Measurements from ENCODE around the gene NKX3-2. TPM values are rescaled to one million over a fixed set of nuclear protein-coding genes. Genes with fewer than 3 reads are reported as not detected.
A peak's percentile ranks its signal among the peaks of the same experiment; 100 is the strongest.

NKX3-2 gene
- total and polyA plus RNA-seq, 8 donors: 0.06 to 4.6 (median 0.24) TPM; not detected in 2

DNA sequence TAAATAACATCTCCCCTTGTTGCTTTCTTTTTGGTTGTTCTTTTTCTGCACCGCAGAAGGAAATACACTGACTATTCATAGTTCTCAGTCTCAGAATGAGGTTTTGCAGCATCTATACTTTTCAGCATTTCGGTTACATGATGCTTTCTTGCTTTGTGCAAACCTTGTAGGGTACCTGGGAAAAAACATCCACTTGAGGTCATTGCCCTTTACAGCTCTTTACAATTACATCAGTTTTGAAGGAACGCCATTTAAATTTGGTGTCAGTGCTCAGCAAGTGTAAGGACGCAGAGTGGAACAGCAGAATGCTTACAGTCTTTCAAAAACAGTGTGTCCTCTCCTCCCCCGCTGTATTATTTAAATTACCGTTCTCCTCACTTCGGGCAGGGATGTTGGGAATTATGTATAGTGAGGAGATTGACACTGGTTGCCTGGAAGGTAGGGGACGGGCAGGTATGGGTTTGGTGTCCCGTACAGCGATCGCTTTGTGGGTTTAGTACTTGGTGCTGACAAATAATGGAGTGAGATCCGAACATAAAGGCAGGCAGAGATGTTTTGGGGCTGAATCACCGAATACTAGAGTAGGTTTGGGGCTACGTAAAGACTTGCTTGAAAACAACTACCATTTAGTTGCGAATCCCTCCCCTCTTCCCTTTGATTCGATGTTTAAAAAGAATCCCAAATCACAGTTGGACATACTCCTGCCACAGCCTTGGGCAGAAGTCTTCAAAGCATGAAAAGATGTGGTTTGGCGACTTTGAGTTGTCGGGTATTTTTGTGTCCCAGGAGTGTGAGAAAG is 2.0 kb upstream of the NKX3-2 start:
- Histone ChIP-seq H3K4me1 (peaks cover 42 to 71% (median 59%) of the 10 kb centered on the region in 4 donors), H3K4me3 (peak overlapping the region in 2 of 4 donors; percentile 41 to 49), H3K27ac (no peak overlapping the region), H3K27me3 (peaks cover 38 to 100% (median 95%) of the 10 kb centered on the region in 3 donors), H3K36me3 (no peaks in the 10 kb centered on the region), H3K9me3 (peaks cover 0 to 29% (median 1%) of the 10 kb centered on the region in 4 donors)
- no peak for TF ChIP-seq POLR2AphosphoS5 (IDR thresholded peaks at IDR 0.05)
- no peak for TF ChIP-seq EP300 (IDR thresholded peaks at IDR 0.05)
- no peak for TF ChIP-seq POLR2A (IDR thresholded peaks at IDR 0.05)
- no peak for DNase-seq
- 8 to 30% (median 20%) methylated on average over 18 of the region's 18 CpGs for WGBS, 5 donors
- intact Hi-C loops (cut with DNase I; ENCODE audit: low total_unique reads): loop anchor here (10.0 kb wide), 1 partner anchor 812 kb away; no protein-coding TSS in a partner anchor

DNA sequence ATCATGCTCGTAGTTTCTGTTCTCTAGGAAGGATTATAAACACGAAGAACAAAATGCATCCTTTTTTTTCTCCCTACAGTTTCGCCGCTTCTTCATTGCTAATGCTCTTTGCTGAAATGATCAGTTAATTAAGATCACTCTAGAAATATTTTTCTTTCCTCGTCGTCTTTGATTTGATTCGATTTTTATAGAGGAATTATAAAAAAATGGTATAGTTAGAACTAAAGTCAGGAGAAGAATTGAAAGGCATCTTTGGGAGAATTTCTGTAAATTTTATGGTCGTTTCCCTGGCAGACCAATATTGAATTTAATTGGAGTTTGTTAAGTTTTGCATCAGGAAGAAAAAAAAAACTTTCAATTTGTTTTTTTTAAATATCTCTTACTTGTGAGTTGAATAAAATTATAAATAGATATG is 1.1 kb upstream of the NKX3-2 start:
- H3K27ac ChIP-seq: no peak overlapping the region
- H3K4me1 ChIP-seq: peaks cover 42 to 80% (median 63%) of the 10 kb centered on the region in 4 donors

DNA sequence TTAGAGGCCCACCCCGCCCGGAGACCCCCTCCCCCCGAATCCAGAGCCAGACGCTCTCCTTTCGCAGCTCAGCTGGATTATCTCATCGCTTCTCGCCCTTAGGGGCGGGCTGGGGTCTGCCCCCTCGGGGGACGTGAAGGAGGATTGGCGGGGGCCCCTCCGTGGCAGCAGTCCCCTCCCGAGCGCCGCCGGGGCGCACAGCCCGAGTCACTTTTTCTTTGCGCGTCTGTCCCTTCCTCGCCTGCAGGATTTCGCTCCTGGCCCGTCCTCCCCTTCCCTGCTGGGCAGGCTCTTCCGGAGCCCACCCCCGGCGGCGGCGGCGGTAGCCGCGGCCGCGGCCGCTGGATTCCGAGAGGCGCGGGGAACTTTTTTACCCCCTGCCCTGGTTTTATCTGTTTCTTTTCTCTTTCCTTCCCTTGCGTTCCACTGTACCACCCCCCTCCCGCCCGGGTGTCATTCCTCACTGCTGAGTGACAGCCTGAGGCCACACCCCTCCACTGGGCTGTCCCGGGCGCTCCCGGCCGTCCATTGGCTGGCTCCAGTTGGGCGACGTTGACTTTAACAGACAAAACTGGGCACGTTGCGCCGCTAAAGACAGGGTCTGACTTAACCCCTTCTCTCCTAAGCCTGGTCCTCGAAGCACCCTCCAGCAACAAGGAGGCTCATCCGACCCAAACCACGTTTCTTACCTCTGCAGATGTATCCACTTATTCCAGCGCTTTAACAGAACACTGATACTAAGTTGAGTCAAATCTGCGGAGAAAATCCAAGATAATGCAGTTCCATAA is 492 bp upstream of the NKX3-2 start:
- WGBS, 5 donors: 1 to 2% (median 1%) methylated on average over 37 to 54 of the region's 54 CpGs
- peaks cover 42 to 100% (median 99%) of the 10 kb centered on the region in 3 donors for H3K27me3 ChIP-seq

More for the DNA sequence above, 1.1 kb upstream of the NKX3-2 start:
- Histone ChIP-seq H3K4me3 (peak overlapping the region; percentile 55 to 74 (median 66)), H3K36me3 (no peaks in the 10 kb centered on the region), H3K9me3 (peaks cover 0 to 24% (median 0%) of the 10 kb centered on the region in 4 donors), H3K27me3 (peaks cover 38 to 100% (median 99%) of the 10 kb centered on the region in 3 donors)
- intact Hi-C loops (cut with DNase I; ENCODE audit: low total_unique reads): loop anchor here (10.0 kb wide), 1 partner anchor 811 kb away; no protein-coding TSS in a partner anchor
- TF ChIP-seq, protein P1, sequence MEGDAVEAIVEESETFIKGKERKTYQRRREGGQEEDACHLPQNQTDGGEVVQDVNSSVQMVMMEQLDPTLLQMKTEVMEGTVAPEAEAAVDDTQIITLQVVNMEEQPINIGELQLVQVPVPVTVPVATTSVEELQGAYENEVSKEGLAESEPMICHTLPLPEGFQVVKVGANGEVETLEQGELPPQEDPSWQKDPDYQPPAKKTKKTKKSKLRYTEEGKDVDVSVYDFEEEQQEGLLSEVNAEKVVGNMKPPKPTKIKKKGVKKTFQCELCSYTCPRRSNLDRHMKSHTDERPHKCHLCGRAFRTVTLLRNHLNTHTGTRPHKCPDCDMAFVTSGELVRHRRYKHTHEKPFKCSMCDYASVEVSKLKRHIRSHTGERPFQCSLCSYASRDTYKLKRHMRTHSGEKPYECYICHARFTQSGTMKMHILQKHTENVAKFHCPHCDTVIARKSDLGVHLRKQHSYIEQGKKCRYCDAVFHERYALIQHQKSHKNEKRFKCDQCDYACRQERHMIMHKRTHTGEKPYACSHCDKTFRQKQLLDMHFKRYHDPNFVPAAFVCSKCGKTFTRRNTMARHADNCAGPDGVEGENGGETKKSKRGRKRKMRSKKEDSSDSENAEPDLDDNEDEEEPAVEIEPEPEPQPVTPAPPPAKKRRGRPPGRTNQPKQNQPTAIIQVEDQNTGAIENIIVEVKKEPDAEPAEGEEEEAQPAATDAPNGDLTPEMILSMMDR (IDR thresholded peaks at IDR 0.05): no peak
- TF ChIP-seq EP300 (IDR thresholded peaks at IDR 0.05) (no peak), POLR2AphosphoS5 (IDR thresholded peaks at IDR 0.05) (no peak), POLR2A (IDR thresholded peaks at IDR 0.05) (no peak)
- 13 to 18% (median 15%) methylated on average over 8 of the region's 8 CpGs for WGBS, 5 donors
- DNase-seq: no peak

DNA sequence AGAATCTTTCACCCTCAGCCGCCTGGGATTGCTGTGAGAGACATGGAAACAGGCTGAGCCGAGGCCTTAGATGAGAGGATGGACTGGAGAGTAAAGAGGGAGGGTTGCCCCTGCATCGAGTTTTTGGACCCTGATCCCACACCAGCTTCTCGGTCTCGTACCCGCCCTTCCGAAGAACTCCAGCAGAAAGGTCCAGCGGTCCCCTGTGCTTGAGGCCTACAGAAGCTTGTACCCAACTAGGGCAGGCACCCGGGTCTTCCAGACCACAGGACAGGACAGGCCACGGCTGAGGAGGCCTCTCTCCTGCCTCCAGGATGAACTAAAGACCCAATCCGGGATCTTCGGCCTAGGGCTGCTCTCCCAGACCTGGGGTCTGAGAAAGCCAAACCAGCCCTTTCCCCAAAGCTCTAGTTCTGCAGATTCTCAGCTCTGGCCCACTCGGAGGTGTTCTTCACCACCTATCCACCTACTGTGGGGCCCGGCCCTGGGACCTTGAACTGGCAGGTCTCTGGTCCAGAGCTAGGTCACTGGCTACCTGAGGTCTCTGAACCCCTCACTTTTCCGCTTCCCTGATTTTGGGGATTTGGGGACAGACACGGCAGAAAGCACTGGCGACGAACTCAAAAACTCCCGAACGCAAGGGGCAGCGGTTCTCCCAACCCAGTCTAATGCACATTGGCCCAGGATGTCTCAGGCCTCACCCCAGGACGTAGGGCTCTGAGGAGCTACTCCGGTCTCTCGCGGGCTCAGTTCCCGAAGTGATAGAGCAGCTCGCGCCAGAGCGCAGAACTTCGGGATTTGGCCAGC is 1.1 kb downstream of the NKX3-2 start:
- WGBS, 5 donors: 25 to 43% (median 32%) methylated on average over 21 to 30 of the region's 30 CpGs
- H3K9me3 ChIP-seq: peaks cover 0 to 28% (median 3%) of the 10 kb centered on the region in 4 donors
- no peak for DNase-seq
- peak overlapping the region; percentile 55 to 74 (median 66) for H3K4me3 ChIP-seq
- H3K36me3 ChIP-seq: no peaks in the 10 kb centered on the region
- intact Hi-C loops (cut with DNase I; ENCODE audit: low total_unique reads): loop anchor here (10.0 kb wide), 1 partner anchor 808 kb away; no protein-coding TSS in a partner anchor
- H3K27ac ChIP-seq: peak overlapping the region in 1 of 5 donors; percentile 69
- H3K27me3 ChIP-seq: peaks cover 44 to 100% (median 99%) of the 10 kb centered on the region in 3 donors
- TF ChIP-seq EP300 (IDR thresholded peaks at IDR 0.05): no peak
- TF ChIP-seq, protein P1 (IDR thresholded peaks at IDR 0.05): no peak
- no peak for TF ChIP-seq POLR2A (IDR thresholded peaks at IDR 0.05)
- TF ChIP-seq POLR2AphosphoS5 (IDR thresholded peaks at IDR 0.05): no peak
- peaks cover 45 to 88% (median 70%) of the 10 kb centered on the region in 4 donors for H3K4me1 ChIP-seq

More for the DNA sequence above, 492 bp upstream of the NKX3-2 start:
- TF ChIP-seq POLR2AphosphoS5 (IDR thresholded peaks at IDR 0.05): no peak
- TF ChIP-seq POLR2A (IDR thresholded peaks at IDR 0.05): no peak
- TF ChIP-seq, protein P1 (IDR thresholded peaks at IDR 0.05): no peak
- no peak for TF ChIP-seq EP300 (IDR thresholded peaks at IDR 0.05)
- H3K27ac ChIP-seq: peak overlapping the region in 1 of 5 donors; percentile 69
- no peaks in the 10 kb centered on the region for H3K36me3 ChIP-seq
- intact Hi-C loops (cut with DNase I; ENCODE audit: low total_unique reads): loop anchor here (10.0 kb wide), 1 partner anchor 810 kb away; no protein-coding TSS in a partner anchor
- H3K4me1 ChIP-seq: peaks cover 46 to 86% (median 68%) of the 10 kb centered on the region in 4 donors
- DNase-seq: peak; percentile 63 to 94
- H3K4me3 ChIP-seq: peak overlapping the region; percentile 55 to 74 (median 66)
- peaks cover 0 to 24% (median 2%) of the 10 kb centered on the region in 4 donors for H3K9me3 ChIP-seq
